ENCODE results near the gene NSUN6.

Gene NSUN6

GRCh38 chr10:18651324-18652007 is at the start of gene NSUN6:
Gene NSUN6 (minus strand): TSS chr10:18651587. CDS start chr10:18651203, 384 bp downstream.
- DNase-seq = peak; percentile 88

- no peak for DNase-seq
Observed at GRCh38 chr10:18699849-18700840, 48.8 kb upstream of the NSUN6 start.

- DNase-seq = no peak
Observed at GRCh38 chr10:18690541-18690940, 39.2 kb upstream of the NSUN6 start.

- no peak for DNase-seq
Observed at GRCh38 chr10:18689498-18689897, 38.1 kb upstream of the NSUN6 start.

- DNase-seq = no peak
Observed at GRCh38 chr10:18687706-18688105, 36.3 kb upstream of the NSUN6 start.

- DNase-seq = no peak
Observed at GRCh38 chr10:18687195-18687594, 35.8 kb upstream of the NSUN6 start.

GRCh38 chr10:18685555-18685954 is 34.2 kb upstream of the NSUN6 start:
- DNase-seq = no peak

- no peak for DNase-seq
Observed at GRCh38 chr10:18684953-18685352, 33.6 kb upstream of the NSUN6 start.

GRCh38 chr10:18684416-18684815 is 33.0 kb upstream of the NSUN6 start:
- DNase-seq = no peak

GRCh38 chr10:18683427-18683826 is 32.0 kb upstream of the NSUN6 start:
- DNase-seq = peak; percentile 80

- peak; percentile 76 for DNase-seq
Observed at GRCh38 chr10:18681971-18682411, 30.6 kb upstream of the NSUN6 start.

- DNase-seq = peak; percentile 51
Observed at GRCh38 chr10:18681366-18681765, 30.0 kb upstream of the NSUN6 start.

GRCh38 chr10:18680754-18681153 is 29.4 kb upstream of the NSUN6 start:
- DNase-seq = no peak

- no peak for DNase-seq
Observed at GRCh38 chr10:18675086-18675801, 23.9 kb upstream of the NSUN6 start.

GRCh38 chr10:18668026-18668425 is 16.6 kb upstream of the NSUN6 start:
- DNase-seq = no peak

- peak; percentile 82 for DNase-seq
Observed at GRCh38 chr10:18666810-18667209, 15.4 kb upstream of the NSUN6 start.

- DNase-seq = no peak
Observed at GRCh38 chr10:18665815-18666558, 14.6 kb upstream of the NSUN6 start.

- no peak for DNase-seq
Observed at GRCh38 chr10:18664841-18665478, 13.6 kb upstream of the NSUN6 start.

GRCh38 chr10:18660816-18661431 is 9.5 kb upstream of the NSUN6 start:
- no peak for DNase-seq

- peak; percentile 42 for DNase-seq
Observed at GRCh38 chr10:18659819-18660535, 8.6 kb upstream of the NSUN6 start.

Measured in EL (cell line).